Stimulated activated CD4-positive, alpha-beta T cell treated with anti-CD3 and anti-CD28 coated beads, Interleukin-1b, Interleukin-23, amount 100 ng/mL, for 24 hours (primary cell): ENCODE results near the gene RCC1.
"Not testable (repeated sequence)": the region's sequence is repeated elsewhere in the genome, so short reads cannot be mapped to it uniquely, and the experiment has no call there.

ENCODE experiments used
- DNase-seq, 4 experiments: peaks; one replicate each; pipeline ENCODE4 v3.0.0-alpha.2; 2020; ENCODE audit warnings: low read depth in 4 of 4, low spot score in 1 of 4

The RCC1 gene

GRCh38 chr1:28541414-28542015 is 35.7 kb downstream of the RCC1 start:
- DNase-seq = not testable (repeated sequence)

- DNase-seq = no peak
Measured at GRCh38 chr1:28545246-28545628, 39.4 kb downstream of the RCC1 start.

DNA sequence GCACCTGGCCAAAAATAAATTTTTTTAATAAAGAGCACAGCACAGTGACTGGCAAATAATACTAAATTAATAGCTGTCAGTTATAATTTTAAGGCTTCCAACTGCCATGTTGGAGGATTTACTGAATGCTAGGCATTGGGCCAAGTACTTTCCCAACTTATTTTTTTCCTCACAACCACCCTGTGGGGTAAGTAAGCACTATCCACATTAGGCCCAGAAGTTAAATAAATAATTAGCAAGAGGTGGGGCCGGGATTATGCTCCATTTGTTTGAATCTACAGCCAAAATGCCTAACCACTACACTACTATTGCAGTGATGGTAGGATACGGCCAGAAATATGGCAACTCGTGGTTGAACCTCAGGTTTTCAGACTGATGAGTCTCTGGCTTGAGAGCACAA is 42.5 kb downstream of the RCC1 start:
- DNase-seq = no peak

DNA sequence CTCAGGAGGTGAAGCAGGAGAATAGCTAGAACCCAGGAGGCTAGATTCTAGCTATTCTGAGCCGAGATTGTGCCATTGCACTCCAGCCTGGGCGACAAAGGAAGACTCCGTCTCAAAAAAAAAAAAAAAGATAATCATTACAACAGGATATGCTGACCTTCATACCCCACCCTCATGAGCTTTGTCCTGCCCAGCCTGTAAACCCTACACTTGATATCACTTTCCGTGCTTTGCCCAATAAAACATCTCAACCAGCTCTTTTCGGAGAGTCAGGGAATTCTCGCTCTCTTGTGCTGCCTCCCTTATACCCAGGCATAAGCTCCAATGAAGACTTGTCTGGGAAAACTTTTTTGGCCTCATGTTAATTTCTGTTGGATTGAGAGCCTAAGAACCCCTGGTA is 45.5 kb downstream of the RCC1 start:
- DNase-seq = no peak

DNA sequence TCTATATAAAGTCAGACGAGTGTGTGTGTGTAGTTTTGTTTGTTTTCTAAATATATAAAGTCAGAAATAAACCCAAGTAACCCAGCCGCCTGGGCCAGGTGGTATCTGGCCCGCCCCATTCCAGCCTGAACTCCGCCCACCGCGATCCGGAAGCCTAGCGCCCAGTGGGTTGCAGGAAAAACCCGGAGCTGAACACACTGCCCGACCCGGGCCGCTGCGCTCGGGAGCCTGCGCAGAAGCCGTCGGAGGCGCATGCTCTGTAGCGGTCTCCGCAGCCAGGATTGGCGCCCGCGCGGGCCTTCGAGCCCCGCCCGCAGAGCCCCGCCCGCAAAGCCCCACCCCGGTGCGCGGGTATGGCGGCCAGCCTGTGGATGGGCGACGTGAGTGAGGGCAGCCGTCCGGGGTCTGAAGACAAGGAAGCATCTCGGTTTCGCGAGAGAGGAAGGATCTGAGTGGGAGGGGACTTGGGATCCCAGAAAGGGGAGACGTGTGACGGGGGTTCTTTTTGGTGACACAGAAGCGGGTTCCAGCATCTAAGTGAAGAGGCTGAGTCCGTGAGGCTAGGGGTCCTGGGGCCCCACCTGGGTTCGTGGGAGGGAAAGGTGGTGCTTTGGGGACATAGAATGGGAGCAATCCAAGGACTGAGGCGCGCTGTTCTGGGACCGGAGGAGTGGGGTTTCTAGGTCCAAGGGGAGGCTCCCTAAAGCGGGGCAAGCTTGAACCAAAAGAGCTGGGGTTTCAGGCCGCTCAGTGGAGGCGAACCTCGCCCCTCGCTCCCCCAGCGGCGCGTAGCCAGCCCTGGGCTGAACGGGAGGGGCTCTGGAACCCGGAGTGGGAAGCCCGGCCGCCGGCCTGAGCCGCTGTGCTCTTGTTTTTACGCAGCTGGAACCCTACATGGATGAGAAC is 47.2 kb downstream of the RCC1 start, which contains the start of gene TRNAU1AP:
Gene TRNAU1AP (plus strand): TSS at position 328 of the 906 bp plus-strand sequence. CDS start 26 bp downstream, at position 354.
- DNase-seq = peak; percentile 91 to 97 (median 94)

DNA sequence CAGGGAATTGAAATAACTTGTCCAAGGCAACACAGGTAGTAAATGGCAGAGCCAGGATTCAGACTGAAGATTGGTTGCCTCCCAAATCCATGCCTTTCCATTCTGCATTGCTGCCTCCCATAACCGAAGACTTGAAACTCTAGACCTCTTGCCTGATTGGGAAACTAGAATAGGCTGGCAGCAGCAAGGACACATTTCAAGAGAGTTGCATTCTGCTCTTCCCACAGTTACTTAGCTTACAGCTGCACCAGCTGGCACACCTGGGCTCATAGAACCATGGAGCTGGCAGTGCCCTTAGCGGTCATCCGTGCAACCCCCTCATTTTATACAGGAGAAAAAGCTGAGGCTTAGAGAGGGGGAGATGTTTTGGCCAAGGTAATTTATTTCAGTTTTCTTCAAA is 55.0 kb downstream of the RCC1 start:
- no peak for DNase-seq

GRCh38 chr1:28564310-28564709 is 58.5 kb downstream of the RCC1 start:
- no peak for DNase-seq

DNA sequence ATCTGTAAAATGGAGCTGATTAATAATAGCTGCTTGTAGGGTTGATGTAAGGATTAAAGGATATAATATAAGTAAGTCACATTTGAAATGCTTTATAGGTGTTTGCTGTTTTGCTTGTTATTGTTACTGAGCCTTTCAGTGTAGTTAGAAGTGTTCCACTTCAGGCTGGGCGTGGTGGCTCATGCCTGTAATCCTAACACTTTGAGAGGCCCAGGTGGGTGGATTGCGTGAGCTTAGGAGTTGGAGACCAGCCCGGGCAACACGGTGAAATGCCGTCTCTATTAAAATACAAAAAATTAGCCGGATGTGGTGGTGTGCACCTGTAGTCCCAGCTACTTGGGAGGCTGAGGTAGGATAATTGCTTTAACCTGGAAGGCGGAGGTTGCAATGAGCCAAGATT is 59.2 kb downstream of the RCC1 start:
- no peak for DNase-seq

GRCh38 chr1:28565726-28566125 is 59.9 kb downstream of the RCC1 start:
- no peak for DNase-seq

- DNase-seq = no peak
Measured at GRCh38 chr1:28566931-28567330, 61.1 kb downstream of the RCC1 start.

DNA sequence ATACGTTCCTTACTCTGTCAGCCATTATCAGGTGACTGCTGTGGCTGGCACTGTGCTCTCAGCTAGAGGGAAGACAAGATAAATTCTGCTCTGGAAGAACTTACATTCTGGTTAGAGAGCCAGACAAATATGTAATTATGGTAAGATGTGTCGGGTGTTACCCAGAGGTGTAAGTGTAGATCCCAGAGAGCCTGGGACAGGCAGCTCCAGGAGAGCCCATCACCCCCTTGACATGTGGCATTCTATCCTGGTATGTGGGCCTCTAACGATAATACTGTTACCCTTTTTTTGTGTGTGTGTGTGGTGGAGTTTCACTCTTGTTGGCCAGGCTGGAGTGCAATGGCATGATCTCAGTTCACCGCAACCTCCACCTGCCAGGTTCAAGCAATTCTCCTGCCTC is 66.1 kb downstream of the RCC1 start:
- DNase-seq = no peak

GRCh38 chr1:28572891-28573290 is 67.0 kb downstream of the RCC1 start:
- not testable (repeated sequence) for DNase-seq

DNA sequence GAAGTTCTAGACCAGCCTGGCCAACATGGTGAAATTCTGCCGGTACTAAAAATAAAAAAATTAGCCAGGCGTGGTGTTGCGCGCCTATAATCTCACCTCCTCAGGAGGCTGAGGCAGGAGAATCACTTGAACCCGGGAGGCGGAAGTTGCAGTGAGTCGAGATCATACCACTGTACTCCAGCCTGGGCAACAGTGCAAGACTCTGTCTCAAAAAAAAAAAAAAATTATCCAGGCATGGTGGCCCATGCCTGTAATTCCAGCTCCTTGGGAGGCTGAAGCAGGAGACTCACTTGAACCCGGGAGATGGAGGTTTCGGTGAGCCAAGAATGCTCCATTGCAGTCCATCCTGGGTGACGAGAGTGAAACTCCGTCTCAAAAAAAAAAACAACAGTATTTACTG is 67.7 kb downstream of the RCC1 start:
- DNase-seq = no peak

DNA sequence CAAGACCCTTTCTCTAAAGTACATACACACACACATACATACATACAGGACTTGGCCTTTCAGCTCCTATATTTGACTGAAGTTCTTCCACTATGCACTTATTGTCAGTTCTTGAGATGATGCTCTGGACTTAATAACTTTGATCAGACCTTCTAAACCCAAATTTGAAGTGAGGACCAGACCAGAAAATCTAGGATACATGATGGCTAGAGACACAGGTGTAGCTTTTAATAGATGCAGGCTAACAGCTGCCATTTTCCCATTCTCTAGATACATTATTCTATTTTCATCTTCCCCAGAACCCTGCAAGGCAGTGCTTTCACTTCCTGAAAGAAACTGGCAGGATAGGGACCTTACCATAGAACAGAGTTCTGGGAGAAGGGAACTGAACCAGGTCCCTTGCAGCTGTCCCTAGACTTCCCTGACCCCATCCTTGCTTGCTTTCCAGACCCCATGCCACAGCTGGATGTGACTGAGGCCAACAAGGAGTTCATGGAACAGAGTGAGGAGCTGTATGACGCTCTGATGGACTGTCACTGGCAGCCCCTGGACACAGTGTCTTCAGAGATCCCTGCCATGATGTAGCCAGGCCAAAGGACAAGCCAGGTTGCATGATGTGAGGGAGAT is 71.3 kb downstream of the RCC1 start:
- peak in 2 of 4 experiments; percentile 28 to 35 for DNase-seq

- DNase-seq = peak in 1 of 4 experiments; percentile 10
Measured at GRCh38 chr1:28577738-28578536, 72.1 kb downstream of the RCC1 start.

GRCh38 chr1:28578696-28579218 is 72.9 kb downstream of the RCC1 start:
- no peak for DNase-seq

GRCh38 chr1:28579401-28579800 is 73.6 kb downstream of the RCC1 start:
- no peak for DNase-seq

- peak in 2 of 4 experiments; percentile 36 to 40 for DNase-seq
Measured at GRCh38 chr1:28580722-28581530, 75.1 kb downstream of the RCC1 start.

DNA sequence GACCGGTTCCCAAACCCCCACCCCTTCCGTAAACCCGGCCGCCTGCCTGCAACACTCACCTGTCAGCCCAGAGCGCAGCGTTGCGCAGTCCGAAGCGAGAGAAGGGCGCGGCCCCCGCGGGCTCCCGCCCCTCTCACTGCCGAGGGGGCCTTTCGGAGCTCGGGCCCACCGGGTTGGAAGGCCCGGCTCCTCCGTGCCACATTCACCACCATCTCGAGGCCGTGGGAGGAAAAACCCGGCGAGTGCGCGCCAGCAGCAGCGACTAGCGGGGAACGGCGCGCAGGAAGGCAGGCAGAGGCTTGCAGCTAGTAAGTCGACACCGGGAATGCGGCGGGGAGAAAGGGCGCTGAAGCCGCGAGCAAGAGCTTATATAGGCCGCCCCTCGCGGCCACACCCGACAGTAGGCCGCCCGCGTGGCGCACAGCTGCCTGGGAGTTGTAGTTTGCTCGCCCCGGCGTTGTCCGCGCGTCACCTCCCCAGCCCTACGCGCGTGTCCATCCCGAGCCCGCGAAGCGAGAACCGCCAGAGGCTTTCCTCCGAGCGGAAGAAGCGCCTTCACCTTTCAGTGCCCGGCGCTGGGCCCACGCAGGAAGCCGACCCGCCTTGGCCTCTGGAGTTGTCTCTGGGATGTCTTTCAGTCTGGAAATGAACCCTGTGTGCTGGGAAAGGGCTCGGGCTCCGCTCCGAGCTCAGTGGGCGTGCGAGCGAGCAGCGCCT is 75.8 kb downstream of the RCC1 start:
- DNase-seq = peak; percentile 86 to 93 (median 89)
